Hepatocyte (in vitro differentiated cells): ENCODE results near the gene MME.

Experiments used
- CTCF ChIP-seq: fragments of 200-600 bp; sonication (generic); IDR thresholded peaks from 2 replicates; pipeline ENCODE4 v1.5.1; 2016; ENCODE audit warnings: antibody characterized with exemption, mild to moderate bottlenecking; ENCODE audit not compliant: poor library complexity
- EZH2phosphoT487 ChIP-seq: fragments of 200-600 bp; sonication (generic); IDR thresholded peaks from one replicate; pipeline ENCODE4 v1.6.1; 2018; ENCODE audit warnings: antibody characterized with exemption, mild to moderate bottlenecking, low read depth, moderate library complexity; ENCODE audit not compliant: unreplicated experiment, severe bottlenecking

DNA sequence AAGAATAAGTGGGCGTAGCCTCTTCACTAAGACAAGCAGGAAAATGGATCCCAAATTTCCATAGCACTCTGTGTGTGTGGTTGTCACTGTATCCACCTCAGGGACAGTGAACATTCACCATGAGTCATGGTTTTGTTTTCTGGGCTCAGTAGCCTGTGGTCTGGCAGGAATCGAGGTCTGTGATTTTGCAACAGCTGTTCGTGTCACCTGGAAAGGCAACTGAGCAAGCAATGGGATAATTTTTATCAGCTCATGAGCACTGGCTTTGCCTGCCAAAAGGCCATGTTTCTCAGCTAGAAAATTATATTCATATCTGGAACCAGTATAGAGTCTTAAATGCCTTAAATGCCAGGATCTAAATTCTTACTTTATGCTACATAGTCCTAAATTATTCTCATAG lies 152.5 kb downstream of the MME start:
- TF ChIP-seq CTCF (no peak), EZH2phosphoT487 (no peak)
